ENCODE data around the gene HSPA8. TPM values are rescaled to one million over a fixed set of nuclear protein-coding genes. Genes with fewer than 3 reads are reported as not detected.
"Not testable (repeated sequence)": the region's sequence is repeated elsewhere in the genome, so short reads cannot be mapped to it uniquely, and the experiment has no call there.

HSPA8 gene
- total and polyA plus RNA-seq, 7 donors: 1,127 to 3,112 (median 1,617) TPM

- Histone ChIP-seq H3K36me3 (ENCODE audit: insufficient read depth in 1 of 2, low read depth in 1 of 2) (no peaks in the 10 kb centered on the region), H3K9me3 (no peaks in the 10 kb centered on the region), H3K27me3 (ENCODE audit: insufficient read depth in 3 of 3, low read length in 2 of 3) (no peaks in the 10 kb centered on the region), H3K4me3 (no peak overlapping the region), H3K27ac (no peak overlapping the region), H3K4me1 (no peaks in the 10 kb centered on the region)
- DNase-seq (no peak), ATAC-seq (no peak)
- TF ChIP-seq CTCF (IDR thresholded peaks at IDR 0.05): no peak
- WGBS, 3 donors: 92 to 93% (median 92%) methylated on average over 3 of the region's 3 CpGs
- intact Hi-C loops (cut with DNase I): no loop called here
Observed at GRCh38 chr11:123093739-123094138, 31.8 kb upstream of the HSPA8 start.

DNA sequence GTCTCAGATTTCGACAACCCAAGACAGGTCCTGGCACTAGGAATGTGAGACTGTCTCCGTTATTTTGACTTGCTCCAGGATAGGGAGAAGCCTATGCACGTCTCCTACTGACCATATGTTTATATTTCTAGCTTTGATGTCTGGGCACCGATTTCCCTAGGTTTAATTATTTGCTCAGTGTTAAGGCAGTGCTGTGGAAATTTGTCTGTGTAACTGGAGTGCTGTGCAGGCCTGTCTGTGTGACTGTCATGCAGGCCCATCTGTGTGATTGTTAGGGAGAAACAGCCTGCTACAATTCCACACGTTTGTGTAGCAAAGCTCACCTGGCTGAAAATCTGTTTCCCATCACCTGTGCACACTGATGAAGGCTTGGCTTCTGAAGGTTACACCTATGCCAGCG lies 29.6 kb upstream of the HSPA8 start:
- 60 to 69% (median 67%) methylated on average over 6 of the region's 6 CpGs for WGBS, 3 donors
- Histone ChIP-seq H3K4me3 (no peak overlapping the region), H3K27me3 (ENCODE audit: insufficient read depth in 3 of 3, low read length in 2 of 3) (no peaks in the 10 kb centered on the region), H3K27ac (no peak overlapping the region), H3K9me3 (no peaks in the 10 kb centered on the region), H3K4me1 (no peaks in the 10 kb centered on the region), H3K36me3 (ENCODE audit: insufficient read depth in 1 of 2, low read depth in 1 of 2) (no peaks in the 10 kb centered on the region)
- no peak for TF ChIP-seq CTCF (IDR thresholded peaks at IDR 0.05)
- no peak for ATAC-seq
- intact Hi-C loops (cut with DNase I): no loop called here
- no peak for DNase-seq

DNA sequence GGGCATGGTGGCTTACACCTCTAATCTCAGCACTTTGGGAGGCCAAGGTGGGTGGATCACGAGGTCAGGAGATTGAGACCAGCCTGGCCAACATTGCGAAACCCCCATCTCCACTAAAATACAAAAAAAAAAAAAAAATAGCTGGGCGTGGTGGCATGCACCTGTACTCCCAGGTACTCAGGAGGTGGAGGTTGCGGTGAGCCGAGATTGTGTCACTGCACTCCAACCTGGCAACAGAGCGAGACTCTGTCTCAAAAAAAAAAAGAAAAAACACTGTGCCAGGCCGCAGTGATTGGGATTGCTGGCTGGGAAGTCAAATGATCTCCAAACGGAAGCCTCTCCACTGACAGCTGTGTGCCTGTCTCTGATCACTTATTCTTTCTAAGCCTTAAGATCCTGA lies 28.2 kb upstream of the HSPA8 start:
- H3K27me3 ChIP-seq (ENCODE audit: insufficient read depth in 3 of 3, low read length in 2 of 3); H3K9me3 ChIP-seq; H3K4me1 ChIP-seq; H3K4me3 ChIP-seq; DNase-seq; H3K27ac ChIP-seq; H3K36me3 ChIP-seq (ENCODE audit: insufficient read depth in 1 of 2, low read depth in 1 of 2); intact Hi-C loops (cut with DNase I); ATAC-seq: not testable (repeated sequence)
- 83 to 91% (median 86%) methylated on average over 8 of the region's 8 CpGs for WGBS, 3 donors

DNA sequence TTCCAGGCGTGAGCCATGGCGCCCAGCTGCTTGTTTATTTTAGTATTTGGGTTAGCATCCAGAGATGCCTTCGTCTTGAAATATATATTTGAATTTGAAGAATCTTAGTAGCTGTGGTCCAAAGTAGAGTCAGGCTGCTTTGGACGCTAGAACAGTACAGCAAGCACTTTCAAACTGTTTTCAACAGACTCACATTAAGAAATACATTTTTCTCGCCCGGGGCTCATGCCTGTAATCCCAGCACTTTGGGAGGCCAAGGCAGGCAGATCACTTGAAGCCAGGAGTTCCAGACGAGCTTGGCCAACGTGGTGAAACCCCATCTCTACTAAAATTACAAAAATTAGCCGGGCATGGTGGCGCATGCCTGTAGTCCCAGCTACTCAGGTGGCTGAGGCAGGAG lies 27.0 kb upstream of the HSPA8 start:
- 36 to 53% (median 45%) methylated on average over 10 of the region's 10 CpGs for WGBS, 3 donors
- H3K4me3 ChIP-seq; intact Hi-C loops (cut with DNase I); ATAC-seq; H3K36me3 ChIP-seq (ENCODE audit: insufficient read depth in 1 of 2, low read depth in 1 of 2); H3K4me1 ChIP-seq; H3K27ac ChIP-seq; DNase-seq; H3K9me3 ChIP-seq; H3K27me3 ChIP-seq (ENCODE audit: insufficient read depth in 3 of 3, low read length in 2 of 3): not testable (repeated sequence)

DNA sequence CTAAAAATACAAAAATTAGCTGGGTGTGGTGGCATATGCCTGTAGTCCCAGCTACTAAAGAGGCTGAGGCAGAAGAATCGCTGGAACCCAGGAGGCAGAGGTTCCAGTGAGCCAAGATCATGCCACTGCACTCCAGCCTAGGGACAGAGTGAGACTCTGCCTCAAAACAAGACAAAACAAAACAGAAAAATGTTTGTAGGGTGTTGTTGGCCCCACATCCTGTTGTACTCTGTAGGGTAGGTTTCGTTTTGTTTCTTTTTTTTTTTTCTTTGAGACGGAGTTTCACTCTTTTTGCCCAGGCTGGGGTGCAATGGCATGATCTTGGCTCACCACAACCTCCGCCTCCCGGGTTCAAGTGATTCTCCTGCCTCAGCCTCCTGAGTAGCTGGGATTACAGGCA lies 25.7 kb upstream of the HSPA8 start:
- intact Hi-C loops (cut with DNase I); H3K4me3 ChIP-seq; H3K36me3 ChIP-seq (ENCODE audit: insufficient read depth in 1 of 2, low read depth in 1 of 2); H3K9me3 ChIP-seq; ATAC-seq; H3K27ac ChIP-seq; H3K27me3 ChIP-seq (ENCODE audit: insufficient read depth in 3 of 3, low read length in 2 of 3); DNase-seq: not testable (repeated sequence)
- peaks cover 18% of the 10 kb centered on the region for H3K4me1 ChIP-seq
- WGBS, 3 donors: 89 to 98% (median 93%) methylated on average over 5 of the region's 5 CpGs

GRCh38 chr11:123086305-123086704 lies 24.4 kb upstream of the HSPA8 start:
- intact Hi-C loops (cut with DNase I): no loop called here
- Histone ChIP-seq H3K36me3 (ENCODE audit: insufficient read depth in 1 of 2, low read depth in 1 of 2) (no peaks in the 10 kb centered on the region), H3K27ac (no peak overlapping the region), H3K4me1 (peaks cover 18% of the 10 kb centered on the region), H3K9me3 (no peaks in the 10 kb centered on the region), H3K4me3 (no peak overlapping the region), H3K27me3 (ENCODE audit: insufficient read depth in 3 of 3, low read length in 2 of 3) (no peaks in the 10 kb centered on the region)
- WGBS, 3 donors: 26 to 40% (median 36%) methylated on average over 1 of the region's 1 CpG
- ATAC-seq: peak in 3 of 4 donors; percentile 20 to 58 (median 31)
- no peak for DNase-seq
- no peak for TF ChIP-seq CTCF (IDR thresholded peaks at IDR 0.05)

Data from psoas muscle (tissue), 8 donors.